GM12878 (cell line): Measurements from ENCODE around the gene DBNDD2. TPM values are rescaled to one million over a fixed set of nuclear protein-coding genes. Genes with fewer than 3 reads are reported as not detected.
A peak's percentile ranks its signal among the peaks of the same experiment; 100 is the strongest.

Source experiments
- ATAC-seq: fragments of 200-7000 bp; cut with Tn5 transposase; 3 replicates; pipeline ENCODE4 v1.9.1; 2020; ENCODE audit warnings: mild to moderate bottlenecking, moderate library complexity
- BruUV-seq: library from RNA; stranded (reverse); fragments of 400-500 nt; replicated peaks from 2 replicates; lab custom pipeline; 2021; lab: Mats Ljungman, UMichigan
- CTCF ChIA-PET: fragments of 300-600 bp; sonication (Branson Sonifier 250); formaldehyde crosslinking; extraction: SDS; loops from one replicate; lab custom pipeline; 2021; ENCODE audit warnings: inconsistent platforms; lab: Yijun Ruan, JAX
- POLR2A ChIA-PET: fragments of 350-600 bp; formaldehyde crosslinking; extraction: SDS; loops from one replicate; lab custom pipeline; 2021; ENCODE audit warnings: inconsistent platforms; lab: Charles Lee
- RAD21 ChIA-PET: fragments of 300-600 bp; sonication (Branson Sonifier 250); formaldehyde crosslinking; loops from one replicate; lab custom pipeline; 2023; ENCODE audit warnings: antibody characterized with exemption; ENCODE audit not compliant: unreplicated experiment; lab: Charles Lee
- SMC1A ChIA-PET: fragments of 300-600 bp; sonication (Branson Sonifier 250); formaldehyde crosslinking; loops from one replicate; lab custom pipeline; 2023; ENCODE audit not compliant: unreplicated experiment, uncharacterized antibody; lab: Charles Lee
- DNase-seq: peaks from one replicate; pipeline ENCODE4 v3.0.0-alpha.2; 2011; ENCODE audit warnings: low read depth, low spot score
- FAIRE-seq: peaks from 3 replicates; lab custom pipeline; 2011; peaks lifted over from hg19 to GRCh38; lab: Jason Lieb, UNC
- H2AFZ ChIP-seq: 2 replicates; pipeline ENCODE4 v1.6.0; 2011; ENCODE audit warnings: low read depth, low read length, control low read depth; ENCODE audit not compliant: control insufficient read depth
- H3K27ac ChIP-seq: 2 replicates; pipeline ENCODE4 v1.5.1; 2011; ENCODE audit warnings: control low read depth; ENCODE audit not compliant: control insufficient read depth, insufficient read depth
- H3K27me3 ChIP-seq, 2 experiments: replicated peaks in 1 of 2; 2 replicates each; pipeline versions ENCODE4 v1.6.0 to v1.6.1; 2011; ENCODE audit warnings: low read length in 1 of 2; ENCODE audit not compliant: control insufficient read depth in 2 of 2, insufficient read depth in 2 of 2
- H3K36me3 ChIP-seq, 2 experiments: 2 replicates each; pipeline ENCODE4 v1.5.1; 2011; ENCODE audit warnings: low read length in 1 of 2; ENCODE audit not compliant: control insufficient read depth in 2 of 2, insufficient read depth in 2 of 2
- H3K4me1 ChIP-seq: 2 replicates; pipeline ENCODE4 v1.6.1; 2011; ENCODE audit warnings: mild to moderate bottlenecking, low read length, moderate library complexity, mixed read lengths; ENCODE audit not compliant: control insufficient read depth, insufficient read depth
- H3K4me2 ChIP-seq: 2 replicates; pipeline ENCODE4 v1.6.0; 2011; ENCODE audit warnings: control low read depth; ENCODE audit not compliant: control insufficient read depth, insufficient read depth
- H3K4me3 ChIP-seq: fragments of 200-600 bp; sonication (generic); 2 replicates; pipeline ENCODE4 v1.5.1; 2016
- H3K79me2 ChIP-seq: 2 replicates; pipeline ENCODE4 v1.6.0; 2011; ENCODE audit warnings: low read length; ENCODE audit not compliant: control insufficient read depth, insufficient read depth
- H3K9ac ChIP-seq: 2 replicates; pipeline ENCODE4 v1.8.0; 2011; ENCODE audit warnings: low read length, control low read depth, mixed read lengths; ENCODE audit not compliant: control insufficient read depth, insufficient read depth
- H3K9me3 ChIP-seq: replicated peaks from 3 replicates; pipeline ENCODE4 v1.5.1; 2011; ENCODE audit warnings: mild to moderate bottlenecking, low read length; ENCODE audit not compliant: control insufficient read depth, insufficient read depth
- H4K20me1 ChIP-seq: 2 replicates; pipeline ENCODE4 v1.6.0; 2011; ENCODE audit not compliant: control insufficient read depth, insufficient read depth
- BCL11A ChIP-seq: IDR thresholded peaks from 2 replicates; pipeline ENCODE4 v1.6.1; 2011; ENCODE audit warnings: low read depth, low read length
- BRCA1 ChIP-seq: IDR thresholded peaks from 2 replicates; pipeline ENCODE4 v1.6.1; 2011; ENCODE audit warnings: low read depth, low read length, improper control_type of control experiment
- CEBPZ ChIP-seq: fragments of 150-350 bp; IDR thresholded peaks from 2 replicates; pipeline ENCODE4 v1.6.1; 2016; ENCODE audit warnings: low read depth, low read length
- CTCF ChIP-seq, 3 experiments: IDR thresholded peaks in 2 of 3; conservative IDR thresholded peaks in 1 of 3; 2 replicates each; pipeline ENCODE4 v1.5.1; 2011; ENCODE audit warnings: low read depth in 3 of 3, low read length in 3 of 3, mild to moderate bottlenecking in 3 of 3, control low read depth in 2 of 3, moderate library complexity in 2 of 3, inconsistent platforms in 1 of 3, mixed read lengths in 1 of 3; ENCODE audit not compliant: control insufficient read depth in 2 of 3, insufficient read depth in 1 of 3; ENCODE audit errors: extremely low read depth in 1 of 3
- EGR1 ChIP-seq, 2 experiments: IDR thresholded peaks; 1 replicate in 1 of 2; 2 replicates in 1 of 2; pipeline ENCODE4 v1.6.1; 2011 to 2012; ENCODE audit warnings: low read depth in 2 of 2, low read length in 2 of 2, borderline replicate concordance in 1 of 2, mild to moderate bottlenecking in 1 of 2, moderate library complexity in 1 of 2
- GATAD2B ChIP-seq: fragments of 450-650 bp; conservative IDR thresholded peaks from 2 replicates; pipeline ENCODE4 v1.6.1; 2017; ENCODE audit warnings: low read depth, mild to moderate bottlenecking, moderate library complexity
- MAX ChIP-seq: IDR thresholded peaks from 2 replicates; pipeline ENCODE4 v1.6.1; 2012; ENCODE audit warnings: low read depth, low read length, improper control_type of control experiment
- MEF2B ChIP-seq: fragments of 450-650 bp; IDR thresholded peaks from 2 replicates; pipeline ENCODE4 v1.6.1; 2018; ENCODE audit warnings: mild to moderate bottlenecking, moderate library complexity; ENCODE audit not compliant: partially characterized antibody, poor library complexity, severe bottlenecking
- MTA3 ChIP-seq: IDR thresholded peaks from 2 replicates; pipeline ENCODE4 v1.6.1; 2012; ENCODE audit warnings: low read length, inconsistent platforms, borderline replicate concordance
- POU2F2 ChIP-seq: IDR thresholded peaks from 3 replicates; pipeline ENCODE4 v1.6.1; 2011; ENCODE audit warnings: low read depth, mild to moderate bottlenecking, low read length, borderline replicate concordance
- RAD21 ChIP-seq: IDR thresholded peaks from 2 replicates; pipeline ENCODE4 v1.6.1; 2011; ENCODE audit warnings: mild to moderate bottlenecking, low read depth, low read length, moderate library complexity; ENCODE audit not compliant: insufficient read depth
- SMARCA5 ChIP-seq: fragments of 450-650 bp; IDR thresholded peaks from 2 replicates; pipeline ENCODE4 v1.6.1; 2017; ENCODE audit warnings: mild to moderate bottlenecking
- SREBF2 ChIP-seq: IDR thresholded peaks from 2 replicates; pipeline ENCODE4 v1.6.1; 2012; ENCODE audit warnings: mild to moderate bottlenecking, low read length
- YY1 ChIP-seq: IDR thresholded peaks from 2 replicates; pipeline ENCODE4 v1.6.1; 2011; ENCODE audit warnings: low read depth, mild to moderate bottlenecking, low read length
- ZNF207 ChIP-seq: fragments of 450-650 bp; IDR thresholded peaks from 2 replicates; pipeline ENCODE4 v1.6.1; 2014; ENCODE audit warnings: antibody characterized with exemption, mild to moderate bottlenecking, borderline replicate concordance
- WGBS: methylation state at CpG from one replicate; pipeline ENCODE4 v1.1.6; 2016; ENCODE audit warnings: low lambda C conversion rate; ENCODE audit not compliant: insufficient replicate concordance, insufficient coverage; ENCODE audit errors: missing lambda C conversion rate; 5-methylcytosine and 5-hydroxymethylcytosine counted together
- in situ Hi-C: fragments of 300-500 bp; cut with MboI; formaldehyde crosslinking; loops from 9 replicates; pipeline ENCODE4 v1.14.3; 2018; ENCODE audit warnings: mixed read lengths
- intact Hi-C: fragments of 100-400 bp; cut with micrococcal nuclease; formaldehyde crosslinking; loops from one replicate; pipeline ENCODE4 v1.14.2; 2022; ENCODE audit not compliant: unreplicated experiment
- polyA plus RNA-seq, 11 experiments: library from polyadenylated mRNA; depleted of rRNA in 4 of 11; unstranded in 6 of 11; stranded (reverse) in 5 of 11; fragments of >200 nt; fragmentation: Nextera tagmentation in 4 of 11; fragmentation: Illumina TruSeq in 1 of 11; extraction: Ambion mirVana in 4 of 11; extraction: Trizol in 1 of 11; gene quantifications; 1 replicate in 1 of 11; 2 replicates in 10 of 11; pipeline versions ENCODE4 v1.2.1 to v1.2.3, GENCODE V29; 2011 to 2016; ENCODE audit warnings: inconsistent platforms in 2 of 11, missing spikeins in 2 of 11, low read depth in 1 of 11
- total RNA-seq, 4 experiments: library from RNA; depleted of rRNA in 3 of 4; stranded (reverse); fragments of >200 nt in 3 of 4; fragmentation: Illumina TruSeq in 1 of 4; extraction: Trizol in 1 of 4; gene quantifications; 2 replicates each; pipeline versions ENCODE4 v1.2.1 to v1.2.3, GENCODE V29; 2013 to 2021

DBNDD2 gene
- total and polyA plus RNA-seq, 10 of the 15 experiments (the other 5 are each of a cell fraction or from before 2014, with no cell fraction given): 0.17 to 5.7 (median 0.49) TPM; not detected in 1

GRCh38 chr20:45436732-45437485, 28.8 kb downstream of the DBNDD2 start:
- DNase-seq (no peak), ATAC-seq (peak; percentile 97), FAIRE-seq (peak; percentile 47)
- peak overlapping the region; percentile 85 for H3K4me2 ChIP-seq
- 11% methylated on average over 33 of the region's 33 CpGs for WGBS
- H4K20me1 ChIP-seq: no peaks in the 10 kb centered on the region
- no peaks in the 10 kb centered on the region for H3K79me2 ChIP-seq
- BruUV-seq: no TSS peak
- ChIA-PET RAD21 (interaction anchor here (0.5 to 7.1 kb wide), 26 partner anchors 9 to 465 kb away, joined by 3 to 394 read pairs (median 5); partner anchors contain the start of genes DBNDD2, PIGT and SYS1), SMC1A (interaction anchor here (0.7 to 10.5 kb wide), 33 partner anchors 8 to 547 kb away, joined by 3 to 440 read pairs (median 4); partner anchors contain the start of genes DBNDD2, PIGT, SYS1 and TP53TG5), POLR2A (interaction anchor here (1.0 to 2.1 kb wide), 7 partner anchors 62 to 118 kb away, joined by 3 to 12 read pairs (median 4); partner anchors contain the start of gene SYS1), CTCF (interaction anchor here (0.6 to 13.9 kb wide), 44 partner anchors 8 to 1167 kb away, joined by 3 to 685 read pairs (median 5); partner anchors contain the start of genes DBNDD2, PIGT and SYS1)
- peak overlapping the region; percentile 39; the same call in 1 of the 2 replicates for H3K4me3 ChIP-seq
- no peak overlapping the region for H3K27ac ChIP-seq
- in situ Hi-C loops (loop anchor here (5.0 kb wide), 1 partner anchor 65 kb away; no protein-coding TSS in a partner anchor), intact Hi-C loops (loop anchor here (1.0 kb wide), 4 partner anchors 63 to 118 kb away; partner anchors contain the start of gene SYS1)
- no peaks in the 10 kb centered on the region for H3K36me3 ChIP-seq
- peak overlapping the region; percentile 79 for H2AFZ ChIP-seq
- H3K27me3 ChIP-seq: no peaks in the 10 kb centered on the region
- H3K9me3 ChIP-seq: no peaks in the 10 kb centered on the region; the same call in 2 of the 3 replicates
- peak overlapping the region; percentile 61; the same call in 1 of the 2 replicates for H3K9ac ChIP-seq
- H3K4me1 ChIP-seq: peaks cover 16% of the 10 kb centered on the region
- TF ChIP-seq GATAD2B: peak; percentile 69
- peak; percentile 94 for TF ChIP-seq RAD21
- TF ChIP-seq YY1: peak; percentile 75
- TF ChIP-seq EGR1 (IDR thresholded peaks at IDR 0.05; ENCODE audit: borderline replicate concordance in 1 of 2, low read depth in 2 of 2, low read length in 2 of 2): no peak
- peak; percentile 70 for TF ChIP-seq MEF2B
- 0 out of 2 replicates have a peak, but pooled peaks have one; percentile 54 for TF ChIP-seq ZNF207
- no peak for TF ChIP-seq BRCA1
- TF ChIP-seq MTA3: no peak
- TF ChIP-seq CTCF (IDR thresholded peaks at IDR 0.05 in 2 of 3, conservative IDR thresholded peaks at IDR 0.05 in 1 of 3; ENCODE audit: control insufficient read depth in 2 of 3, extremely low read depth in 1 of 3, insufficient read depth in 1 of 3, low read depth in 3 of 3, low read length in 3 of 3): peak; percentile 96 to 97 (median 96)
- TF ChIP-seq POU2F2: 0 out of 3 replicates have a peak, but pooled peaks have one; percentile 67
- TF ChIP-seq BCL11A: no peak
- peak; percentile 83 for TF ChIP-seq SMARCA5
- TF ChIP-seq MAX: no peak; the same call in 1 of the 2 replicates
- TF ChIP-seq CEBPZ: no peak
- no peak for TF ChIP-seq SREBF2
